Measurements from ENCODE around the gene SLC18A2. TPM values are rescaled to one million over a fixed set of nuclear protein-coding genes. Genes with fewer than 3 reads are reported as not detected.

Gene SLC18A2
- total RNA-seq (2022) = not detected in 2 replicates
- percentile 9 among the genes with signal in this experiment for Bru-seq, nascent RNA
- percentile 11 among the genes with signal in this experiment for BruChase-seq, experiment 1, labeled RNA remaining after a 6-hour chase
- percentile 8 among the genes with signal in this experiment for BruChase-seq, experiment 2, labeled RNA remaining after a 2-hour chase
- long read RNA-seq, partial matches to known transcripts = 0 of 140 reads
- long read RNA-seq, other reads (novel, unspliced or antisense) = 140 of 140 reads

DNA sequence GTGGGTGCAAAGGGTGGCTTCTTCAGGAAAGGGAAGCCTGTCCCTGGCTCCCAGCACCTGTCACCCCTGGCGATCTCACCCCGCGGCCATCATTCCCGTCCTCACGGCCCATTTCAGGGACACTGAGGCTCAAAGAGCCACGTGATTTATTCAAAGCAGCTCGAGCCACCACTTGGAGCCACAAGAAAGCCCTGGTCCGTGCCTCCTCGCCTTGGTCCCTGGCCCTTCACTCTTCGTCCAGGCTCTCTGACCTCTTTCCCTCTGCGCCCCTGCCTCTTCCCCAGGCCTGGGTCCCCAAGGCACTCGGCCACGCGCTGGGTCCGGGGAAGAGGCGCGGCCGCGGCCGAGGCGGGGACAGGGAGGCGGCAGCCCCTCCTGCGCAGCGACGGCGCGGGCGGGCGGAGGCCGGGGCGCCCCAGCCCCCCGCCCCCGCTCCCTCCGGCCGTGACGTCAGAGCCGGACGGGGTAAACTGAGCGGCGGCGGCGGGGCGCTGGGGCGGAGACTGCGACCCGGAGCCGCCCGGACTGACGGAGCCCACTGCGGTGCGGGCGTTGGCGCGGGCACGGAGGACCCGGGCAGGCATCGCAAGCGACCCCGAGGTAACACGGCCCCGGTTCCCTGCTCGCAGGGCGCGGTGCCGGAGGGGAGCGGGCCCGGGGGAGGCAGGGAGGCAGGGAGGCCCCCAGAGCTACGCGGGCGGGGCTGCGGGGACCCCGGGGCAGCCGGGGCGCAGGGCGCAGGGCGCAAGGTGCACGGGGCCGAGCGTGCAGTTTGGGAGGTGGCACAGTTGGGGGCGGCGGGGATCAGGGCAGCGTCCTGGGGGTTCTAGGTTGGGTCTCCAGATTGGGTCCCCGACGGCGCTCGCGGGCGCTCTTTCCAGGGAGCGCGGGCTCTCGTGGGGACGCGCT is at the start of gene SLC18A2:
Gene SLC18A2, plus strand, starts transcription at position 494 of the 909 bp plus-strand sequence. CDS start 580 bp downstream, outside the sequence.
- Mint-ChIP-seq H3K4me1 (ENCODE audit: insufficient read depth, unreplicated experiment) (no peaks in the 10 kb centered on the region), H3K27ac (ENCODE audit: low read depth, unreplicated experiment) (no peak within 1 kb of the TSS), H3K9me3 (ENCODE audit: unreplicated experiment) (no peaks in the 10 kb centered on the region), H3K4me3 (ENCODE audit: unreplicated experiment) (no peak within 1 kb of the TSS), H3K36me3 (ENCODE audit: insufficient read depth, unreplicated experiment) (no peaks in the 10 kb centered on the region), H3K27me3 (ENCODE audit: insufficient read depth, unreplicated experiment) (peaks cover 53% of the 10 kb centered on the region)
- POLR2A ChIA-PET = no interaction called here
- DNase-seq (ENCODE audit: unreplicated experiment) = no peak
- BruUV-seq (replicated peaks) = no TSS peak
- CTCF ChIA-PET = interaction anchor here (0.6 kb wide), 3 partner anchors 24 to 109 kb away, joined by 3 read pairs; no protein-coding TSS in a partner anchor
- no peak for TF ChIP-seq CTCF (IDR thresholded peaks at IDR 0.05; ENCODE audit: unreplicated experiment)
- intact Hi-C loops (cut with micrococcal nuclease) = no loop called here

DNA sequence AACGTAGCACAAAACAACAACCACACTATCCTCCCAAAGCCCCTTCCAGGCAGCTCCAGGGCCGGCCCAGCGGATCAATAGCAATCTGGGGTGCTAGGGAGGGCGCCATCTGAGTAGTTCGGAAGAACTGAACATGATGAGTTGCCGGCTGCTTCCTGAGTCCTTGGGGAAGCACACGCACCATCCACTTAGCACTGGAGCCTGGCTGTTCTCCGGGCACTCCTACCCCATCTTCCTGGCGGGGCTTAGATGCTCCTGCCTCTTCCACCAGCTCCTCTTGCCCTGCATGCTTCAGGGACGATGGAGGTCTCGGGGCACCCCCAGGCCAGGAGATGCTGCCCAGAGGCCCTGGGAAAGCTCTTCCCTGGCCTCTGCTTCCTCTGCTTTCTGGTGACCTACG is 43.7 kb upstream of the SLC18A2 start, which contains the start of gene KCNK18:
Gene KCNK18, plus strand, starts transcription at position 301 of the 400 bp plus-strand sequence. Its CDS starts 0 bp downstream, at position 301.
- no peak for DNase-seq (ENCODE audit: unreplicated experiment)
- Mint-ChIP-seq H3K9me3 (ENCODE audit: unreplicated experiment) (no peaks in the 10 kb centered on the region), H3K4me1 (ENCODE audit: insufficient read depth, unreplicated experiment) (no peaks in the 10 kb centered on the region), H3K27ac (ENCODE audit: low read depth, unreplicated experiment) (no peak within 1 kb of the TSS), H3K27me3 (ENCODE audit: insufficient read depth, unreplicated experiment) (peaks cover 13% of the 10 kb centered on the region), H3K36me3 (ENCODE audit: insufficient read depth, unreplicated experiment) (no peaks in the 10 kb centered on the region), H3K4me3 (ENCODE audit: unreplicated experiment) (no peak within 1 kb of the TSS)
- intact Hi-C loops (cut with micrococcal nuclease) = no loop called here
- POLR2A ChIA-PET = interaction anchor here (0.6 kb wide), 1 partner anchor 85 kb away, joined by 4 read pairs; no protein-coding TSS in a partner anchor
- BruUV-seq (replicated peaks) = no TSS peak
- no peak for TF ChIP-seq CTCF (IDR thresholded peaks at IDR 0.05; ENCODE audit: unreplicated experiment)
- CTCF ChIA-PET = interaction anchor here (0.6 kb wide), 1 partner anchor 515 kb away, joined by 3 read pairs; no protein-coding TSS in a partner anchor

DNA sequence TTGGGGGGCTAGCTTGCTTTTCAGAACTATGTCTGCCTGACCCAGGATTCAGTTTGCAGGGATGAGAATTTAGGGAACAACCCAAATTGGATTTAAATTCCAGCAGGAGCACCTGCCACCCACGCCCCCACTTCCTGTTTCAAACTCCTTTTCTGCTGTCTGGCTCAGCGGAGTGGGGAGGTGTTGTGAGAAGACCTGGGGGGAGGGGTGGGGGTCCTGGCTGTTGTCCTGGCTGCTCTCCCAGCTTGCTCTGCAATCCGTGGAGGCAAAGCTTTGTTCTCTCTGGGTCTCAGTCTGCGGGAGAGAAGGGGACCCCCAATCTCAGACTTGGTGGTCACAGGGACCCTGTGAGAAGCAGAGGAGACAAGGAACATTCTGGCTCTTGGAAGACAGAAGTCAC is 42.8 kb upstream of the SLC18A2 start:
- H3K27ac Mint-ChIP-seq (ENCODE audit: low read depth, unreplicated experiment) = no peak overlapping the region
- DNase-seq (ENCODE audit: unreplicated experiment) = no peak
- H3K36me3 Mint-ChIP-seq (ENCODE audit: insufficient read depth, unreplicated experiment) = no peaks in the 10 kb centered on the region
- no peak for TF ChIP-seq CTCF (IDR thresholded peaks at IDR 0.05; ENCODE audit: unreplicated experiment)
- ChIA-PET POLR2A (no interaction called here), CTCF (interaction anchor here (1.0 to 1.2 kb wide), 2 partner anchors 19 to 516 kb away, joined by 3 to 4 read pairs; no protein-coding TSS in a partner anchor)
- H3K4me3 Mint-ChIP-seq (ENCODE audit: unreplicated experiment) = no peak overlapping the region
- H3K27me3 Mint-ChIP-seq (ENCODE audit: insufficient read depth, unreplicated experiment) = peaks cover 13% of the 10 kb centered on the region
- intact Hi-C loops (cut with micrococcal nuclease) = no loop called here
- BruUV-seq (replicated peaks) = no TSS peak
- no peaks in the 10 kb centered on the region for H3K4me1 Mint-ChIP-seq (ENCODE audit: insufficient read depth, unreplicated experiment)
- no peaks in the 10 kb centered on the region for H3K9me3 Mint-ChIP-seq (ENCODE audit: unreplicated experiment)

DNA sequence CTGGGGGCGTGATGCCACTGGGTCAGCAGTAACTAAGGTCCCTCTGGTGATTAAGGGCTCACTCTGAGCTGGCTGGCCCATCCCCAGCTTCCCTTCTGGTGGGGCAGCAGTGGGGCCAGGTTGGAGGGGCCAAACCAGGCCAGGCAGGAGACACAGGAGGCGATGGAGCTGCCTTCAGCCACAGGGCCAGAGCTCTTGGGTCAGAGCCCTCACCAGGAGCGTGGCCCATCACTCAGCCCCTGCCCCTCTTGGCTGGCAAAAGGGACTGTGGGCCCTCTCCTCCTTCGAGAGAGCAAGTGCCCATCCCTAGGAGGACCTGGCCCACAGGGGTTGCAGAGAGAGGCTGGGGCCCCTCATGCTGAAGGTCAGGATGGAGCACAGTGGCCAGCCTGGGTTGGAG is 39.1 kb upstream of the SLC18A2 start:
- DNase-seq (ENCODE audit: unreplicated experiment) = no peak
- Mint-ChIP-seq H3K4me1 (ENCODE audit: insufficient read depth, unreplicated experiment) (no peaks in the 10 kb centered on the region), H3K4me3 (ENCODE audit: unreplicated experiment) (no peak overlapping the region), H3K36me3 (ENCODE audit: insufficient read depth, unreplicated experiment) (no peaks in the 10 kb centered on the region), H3K9me3 (ENCODE audit: unreplicated experiment) (peaks cover 7% of the 10 kb centered on the region), H3K27me3 (ENCODE audit: insufficient read depth, unreplicated experiment) (peaks cover 11% of the 10 kb centered on the region), H3K27ac (ENCODE audit: low read depth, unreplicated experiment) (no peak overlapping the region)
- TF ChIP-seq CTCF (IDR thresholded peaks at IDR 0.05; ENCODE audit: unreplicated experiment) = no peak
- intact Hi-C loops (cut with micrococcal nuclease) = no loop called here
- ChIA-PET CTCF (interaction anchor here (1.5 to 2.4 kb wide), 2 partner anchors 15 to 27 kb away, joined by 5 to 13 read pairs; no protein-coding TSS in a partner anchor), POLR2A (no interaction called here)
- BruUV-seq (replicated peaks) = no TSS peak

Measured in MCF 10A (cell line).